GM21528 (cell line): Measurements from ENCODE around the gene TMEM53.
"Not testable (repeated sequence)": the region's sequence is repeated elsewhere in the genome, so short reads cannot be mapped to it uniquely, and the experiment has no call there.

Source experiments
- ATAC-seq: cut with Tn5 transposase; IDR thresholded peaks from one replicate; pipeline ENCODE4 v1.9.1; 2021; ENCODE audit warnings: mild to moderate bottlenecking, moderate library complexity; ENCODE audit not compliant: unreplicated experiment, low FRiP score

Gene TMEM53

GRCh38 chr1:44675186-44675585 lies 905 bp upstream of the TMEM53 start:
- ATAC-seq, result no peak

- ATAC-seq, result peak; percentile 13
Measured at GRCh38 chr1:44673675-44674112, 587 bp downstream of the TMEM53 start.

- ATAC-seq, result no peak
Measured at GRCh38 chr1:44672961-44673674, 1.2 kb downstream of the TMEM53 start.

- no peak for ATAC-seq
Measured at GRCh38 chr1:44672254-44672955, 1.9 kb downstream of the TMEM53 start.

- ATAC-seq, result no peak
Measured at GRCh38 chr1:44670751-44671640, 3.3 kb downstream of the TMEM53 start.

GRCh38 chr1:44666719-44667118 lies 7.6 kb downstream of the TMEM53 start:
- ATAC-seq, result not testable (repeated sequence)

GRCh38 chr1:44664730-44665370 lies 9.4 kb downstream of the TMEM53 start:
- ATAC-seq, result no peak

- no peak for ATAC-seq
Measured at GRCh38 chr1:44663417-44663816, 10.9 kb downstream of the TMEM53 start.

- no peak for ATAC-seq
Measured at GRCh38 chr1:44662683-44663030, 11.6 kb downstream of the TMEM53 start.

GRCh38 chr1:44661781-44662682 lies 12.2 kb downstream of the TMEM53 start:
- no peak for ATAC-seq

GRCh38 chr1:44660176-44660575 lies 14.1 kb downstream of the TMEM53 start:
- ATAC-seq, result no peak

- ATAC-seq, result no peak
Measured at GRCh38 chr1:44659566-44659965, 14.7 kb downstream of the TMEM53 start.

GRCh38 chr1:44655609-44656008 lies 18.7 kb downstream of the TMEM53 start:
- no peak for ATAC-seq

GRCh38 chr1:44654621-44655187 lies 19.6 kb downstream of the TMEM53 start:
- no peak for ATAC-seq

GRCh38 chr1:44653107-44653964 lies 20.9 kb downstream of the TMEM53 start:
- ATAC-seq, result no peak

GRCh38 chr1:44652445-44653106 lies 21.7 kb downstream of the TMEM53 start:
- no peak for ATAC-seq

- ATAC-seq, result no peak
Measured at GRCh38 chr1:44651069-44651468, 23.2 kb downstream of the TMEM53 start.
